ENCODE data around the gene KSR1.

- no peak for TF ChIP-seq CTCF (conservative IDR thresholded peaks at IDR 0.05 in 1 of 2, IDR thresholded peaks at IDR 0.05 in 1 of 2; ENCODE audit: low read depth in 1 of 2, low read length in 2 of 2)
- no peak for TF ChIP-seq EZH2 (IDR thresholded peaks at IDR 0.05; ENCODE audit: low read length, missing control alignments)
Measured at GRCh38 chr17:27586203-27586721, 130.0 kb downstream of the KSR1 start.
